Activated CD8-positive, alpha-beta memory T cell treated with anti-CD3 and anti-CD28 coated beads for 4 hours (primary cell): ENCODE measurements around the gene SRPRB.

ENCODE experiments used
- DNase-seq, 2 donors: peaks; one replicate each; pipeline ENCODE4 v3.0.0-alpha.2; 2020; ENCODE audit warnings: low read depth in 2 of 2

SRPRB gene

DNA sequence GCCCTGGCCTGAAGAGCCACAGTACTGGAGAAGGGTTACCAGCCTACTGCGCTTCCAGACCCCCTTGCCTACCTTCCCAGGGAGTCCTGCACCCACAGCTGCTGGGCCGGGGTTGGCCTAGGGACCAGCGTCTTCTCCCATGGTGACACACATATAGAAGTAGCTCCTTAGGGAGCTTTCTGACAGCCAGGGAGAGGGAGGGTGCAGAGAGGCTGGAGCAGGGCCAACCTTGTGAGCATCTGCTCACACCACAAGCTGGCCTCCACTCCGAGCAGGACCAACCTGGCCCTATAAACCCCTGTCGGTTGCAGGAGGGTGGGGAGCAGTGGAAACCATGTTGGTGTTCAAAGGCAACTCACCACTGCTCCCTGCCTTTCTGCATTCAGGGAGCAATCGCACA, 35.2 kb downstream of the SRPRB start:
- DNase-seq, result no peak

DNA sequence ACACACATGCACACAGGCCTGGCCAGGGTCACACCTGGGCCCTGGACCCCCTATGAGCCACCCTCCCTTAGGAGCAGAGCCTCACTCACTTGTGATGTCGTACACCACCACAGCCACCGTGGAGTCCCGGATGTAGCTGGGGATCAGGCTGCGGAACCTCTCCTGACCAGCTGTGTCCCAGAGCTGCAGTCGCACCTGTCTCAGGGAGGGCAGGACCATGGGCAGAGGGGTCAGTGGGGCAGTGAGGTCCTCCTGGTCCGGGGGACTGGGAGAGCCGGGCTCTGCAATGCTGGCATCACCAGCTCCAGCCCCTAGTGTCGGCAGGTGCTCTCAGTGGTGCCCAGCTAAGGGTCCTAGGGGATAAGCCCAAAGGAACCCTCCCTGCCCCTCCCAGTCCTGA, 35.6 kb downstream of the SRPRB start:
- DNase-seq, result no peak

DNA sequence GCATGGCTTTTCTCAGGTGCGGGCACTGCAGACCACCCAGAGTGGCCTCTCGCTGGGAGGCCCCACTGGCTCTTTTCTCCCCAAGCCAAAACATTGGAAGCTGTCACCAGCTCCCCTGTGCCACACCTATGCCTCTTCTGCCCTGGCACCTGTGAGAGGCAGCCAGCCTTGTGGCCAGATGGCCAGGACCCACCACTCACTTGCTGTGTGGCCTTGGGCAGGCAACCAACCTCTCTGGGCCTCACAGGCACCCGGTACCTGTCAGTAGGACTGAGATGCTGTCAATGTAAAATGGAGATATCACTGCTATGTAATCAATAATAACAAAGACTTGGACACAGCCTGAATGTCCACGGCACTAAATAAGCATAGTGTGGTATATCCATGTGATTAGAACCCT, 36.5 kb downstream of the SRPRB start:
- no peak for DNase-seq

DNA sequence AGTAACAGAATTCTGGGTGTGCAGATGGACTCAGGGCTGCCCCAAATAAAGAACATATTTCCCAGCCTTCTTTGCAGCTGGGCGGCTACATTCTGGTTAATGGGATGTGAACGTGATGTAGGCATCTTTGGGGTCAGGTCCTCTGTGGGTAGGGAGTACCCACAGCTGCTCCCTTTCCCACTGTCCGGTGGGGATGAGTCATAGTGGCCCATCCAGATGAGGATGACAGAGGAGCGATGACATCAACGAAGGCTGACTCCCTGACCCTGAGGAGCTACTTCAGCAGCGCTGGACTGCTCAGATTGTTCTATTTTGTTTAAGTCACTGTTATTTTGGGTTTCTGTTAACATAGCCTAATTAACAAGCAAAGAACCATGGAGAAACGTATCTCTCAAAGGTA, 38.0 kb downstream of the SRPRB start:
- DNase-seq, result no peak

DNA sequence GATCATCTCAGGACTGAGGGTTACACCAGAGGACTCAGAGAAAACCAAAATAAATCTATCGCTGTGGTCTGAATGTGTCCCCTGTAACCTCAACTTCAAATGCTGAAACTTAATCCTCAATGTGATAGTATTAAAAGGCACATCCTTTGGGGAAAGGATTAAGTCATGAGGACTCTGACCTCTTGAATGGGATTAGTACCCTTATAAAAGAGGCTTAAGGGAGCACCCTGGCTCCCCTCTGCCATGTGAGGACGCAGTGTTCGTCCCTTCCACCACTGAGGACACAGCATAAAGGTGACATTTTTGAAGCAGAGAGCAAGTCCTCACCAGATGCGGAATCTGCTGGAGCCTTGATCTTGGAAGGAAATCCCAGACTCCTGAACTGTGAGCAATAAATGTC, 39.5 kb downstream of the SRPRB start:
- DNase-seq, result no peak

DNA sequence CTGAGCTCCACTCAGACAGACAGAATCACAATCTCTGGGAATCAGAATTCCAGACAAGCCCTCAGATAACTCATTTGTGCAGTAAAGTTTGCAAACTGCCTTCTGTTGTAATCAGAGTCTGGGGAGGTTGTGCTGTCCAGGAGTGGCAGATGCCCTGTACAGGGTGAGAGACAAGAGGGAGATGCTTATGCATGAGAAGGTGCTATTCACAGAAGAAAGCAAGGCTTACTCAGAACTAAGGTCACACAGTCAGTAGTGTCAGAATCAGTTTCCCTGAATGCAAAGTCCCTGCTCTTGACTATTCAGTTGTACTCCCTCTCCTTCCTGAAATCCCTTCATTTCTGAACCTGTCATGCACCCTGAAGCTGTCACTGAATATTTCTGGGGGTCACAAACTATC, 43.7 kb downstream of the SRPRB start:
- no peak for DNase-seq

DNA sequence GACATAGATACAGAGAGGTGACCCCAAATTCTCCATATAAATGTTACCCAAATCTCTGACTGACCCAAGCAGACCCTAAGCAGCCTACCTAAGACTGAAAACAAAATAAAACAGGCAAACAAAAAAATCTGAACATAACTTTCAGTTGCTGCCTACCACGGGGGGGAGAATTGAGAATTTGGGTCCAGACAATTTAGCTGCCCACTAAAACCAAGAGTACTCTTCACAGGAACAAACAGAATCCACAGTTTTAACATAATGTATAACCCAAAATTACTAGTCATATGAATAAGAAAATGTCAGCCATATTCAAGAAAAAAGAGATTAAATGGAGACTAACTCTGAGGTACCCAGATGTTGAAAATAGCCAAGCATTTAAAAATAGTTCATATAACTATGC, 44.4 kb downstream of the SRPRB start:
- DNase-seq, result no peak

DNA sequence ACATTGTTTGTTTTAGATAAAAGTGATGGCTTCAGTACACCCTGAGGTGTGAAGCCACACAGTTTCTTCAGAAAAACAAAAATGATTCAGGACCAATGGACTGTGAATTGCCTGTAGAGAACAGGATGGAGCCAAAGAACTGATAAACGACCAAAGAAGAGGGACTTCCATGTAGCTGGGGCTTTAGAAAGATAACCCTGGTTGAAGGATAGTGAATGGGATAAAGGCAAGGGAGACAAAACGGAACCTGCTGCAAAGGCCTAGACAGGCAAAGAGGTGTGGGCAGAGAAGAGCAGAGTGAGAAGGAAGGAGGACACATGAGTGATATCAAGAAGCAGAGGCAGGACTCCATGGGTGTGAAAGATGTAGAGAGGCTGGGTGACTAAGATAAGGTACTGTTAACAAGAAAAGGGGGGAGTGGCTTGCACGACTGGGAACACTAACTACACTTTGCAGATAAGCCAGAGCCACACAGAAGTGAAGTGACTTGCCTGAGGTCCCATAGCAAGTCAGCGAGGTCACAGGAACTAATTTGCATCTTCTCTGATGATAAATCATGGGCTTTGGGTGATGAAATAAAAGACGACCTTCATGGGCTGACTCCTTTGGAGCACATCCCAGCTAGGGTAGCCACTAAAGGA, 45.8 kb downstream of the SRPRB start:
- DNase-seq, result no peak

DNA sequence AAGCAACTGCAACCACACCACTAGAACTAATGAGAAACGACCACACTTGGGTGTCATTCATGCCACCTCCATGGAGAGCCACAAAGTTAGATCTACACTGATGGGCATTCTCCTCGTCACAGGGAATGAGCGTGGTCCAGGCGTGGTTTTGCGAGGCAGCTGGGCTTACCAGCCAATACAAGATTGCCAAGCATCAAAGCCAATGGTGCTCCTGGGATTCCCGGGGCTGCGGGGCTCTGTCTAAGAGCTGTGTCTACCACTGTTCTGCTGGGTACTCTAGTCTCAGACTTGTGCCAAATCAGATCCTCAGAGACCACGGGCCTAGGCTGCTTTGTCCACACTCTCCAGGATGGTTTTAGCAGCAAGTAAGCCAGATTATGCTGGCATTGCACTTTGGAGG, 46.3 kb downstream of the SRPRB start:
- DNase-seq, result no peak

DNA sequence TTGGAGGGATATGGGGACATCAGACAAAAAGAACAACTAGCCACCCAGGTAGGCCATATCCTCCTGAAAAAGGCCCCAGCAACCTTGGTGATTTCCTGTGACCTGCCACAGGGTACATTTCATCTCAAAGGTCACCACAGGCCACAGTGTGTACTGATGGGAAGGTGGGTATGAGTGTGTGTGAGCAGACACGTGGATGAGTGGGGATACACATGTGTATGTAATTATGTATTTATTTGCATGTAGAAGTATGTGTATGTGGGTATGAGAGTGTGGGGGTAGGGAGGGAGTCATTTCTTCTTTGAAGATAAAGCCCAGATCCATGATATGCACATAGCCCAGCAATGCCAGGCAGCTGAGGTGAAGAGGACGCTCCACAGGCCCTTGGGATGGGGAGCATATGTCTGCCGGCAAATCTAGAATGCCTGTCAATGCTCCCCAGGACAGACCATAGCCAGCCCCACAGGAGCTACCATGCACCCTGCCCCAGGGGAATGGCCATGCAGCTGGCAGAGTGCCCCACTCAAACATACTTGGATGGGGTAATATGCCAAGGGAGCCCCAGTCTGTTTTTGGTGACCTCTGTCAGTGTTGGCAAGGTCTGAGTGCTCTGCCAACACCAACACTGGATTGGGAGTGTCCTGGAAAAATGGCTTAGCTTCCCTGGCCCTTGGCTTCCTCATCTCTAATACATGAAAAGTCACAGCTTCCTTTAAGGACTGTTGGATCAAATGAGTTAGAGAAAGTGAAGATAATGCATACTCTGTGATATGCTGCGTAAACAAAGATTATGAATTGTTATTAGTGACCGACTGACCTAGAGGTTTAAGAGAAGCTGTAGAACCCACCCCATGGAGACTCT, 47.7 kb downstream of the SRPRB start:
- no peak for DNase-seq

DNA sequence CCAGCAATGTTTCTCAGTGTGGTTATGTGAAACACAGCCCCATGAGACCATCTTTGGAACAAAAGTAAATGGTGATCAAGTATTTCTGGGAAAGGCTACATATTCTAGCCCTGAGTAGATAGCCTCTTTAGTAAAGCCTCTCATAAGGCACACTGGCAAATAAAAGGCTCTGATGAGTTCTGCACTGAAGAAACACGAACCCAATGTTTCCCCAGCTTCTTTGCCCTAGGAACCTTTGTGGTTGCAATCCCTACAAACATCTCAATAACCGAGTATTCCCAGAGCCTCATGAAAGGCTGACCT, 48.3 kb downstream of the SRPRB start:
- DNase-seq, result no peak

DNA sequence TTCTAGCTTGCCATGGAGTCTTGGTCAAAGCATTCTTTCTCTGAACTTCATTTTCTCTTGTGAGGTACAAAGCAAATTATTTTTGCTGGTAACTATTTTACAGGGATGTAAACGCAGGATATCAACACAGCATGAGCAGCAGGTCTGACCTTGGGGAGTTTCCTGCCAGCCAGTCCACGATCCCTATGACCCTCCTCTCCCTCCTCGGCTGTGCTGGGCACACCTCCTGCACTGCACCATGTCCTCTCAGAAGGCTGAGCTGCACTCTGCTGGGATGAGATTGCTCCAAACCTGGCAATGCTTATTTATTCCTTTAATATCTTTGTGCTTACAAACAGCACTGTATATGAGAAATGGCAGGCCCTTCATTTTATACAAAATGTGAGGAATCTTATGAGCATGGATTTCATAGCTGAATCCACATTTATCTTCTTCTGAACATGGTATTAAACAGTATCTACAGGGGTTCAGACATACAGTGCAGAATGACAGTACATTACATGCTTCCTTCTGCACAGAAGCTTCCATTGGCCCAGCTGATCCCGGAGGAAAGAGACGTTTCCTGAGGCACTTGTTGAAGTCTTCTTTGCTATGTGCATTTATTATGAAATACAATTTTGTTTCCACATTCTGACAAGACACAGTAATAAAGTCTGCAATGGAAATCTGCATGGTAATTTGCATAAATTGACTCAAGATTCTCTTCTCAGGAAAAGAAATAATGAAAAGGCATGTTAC, 48.8 kb downstream of the SRPRB start:
- DNase-seq, result no peak

DNA sequence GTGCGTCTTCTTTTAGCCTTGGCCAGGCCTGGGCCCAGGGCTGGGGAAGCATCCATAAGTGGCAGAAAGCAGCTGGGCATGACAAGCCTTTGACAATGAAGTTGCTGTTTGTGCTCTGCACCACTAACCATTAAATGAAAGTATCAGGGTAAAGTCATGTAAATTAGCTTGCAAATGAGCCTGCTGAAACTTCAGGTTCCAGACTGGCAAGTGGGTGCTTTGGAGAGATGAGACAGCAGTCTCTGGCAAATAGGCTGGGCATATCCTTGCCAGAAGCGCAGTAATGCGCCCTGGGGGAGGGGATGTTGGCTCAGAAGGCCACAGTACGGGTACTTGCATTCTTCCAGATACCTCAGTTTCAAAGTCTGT, 49.4 kb downstream of the SRPRB start:
- DNase-seq, result no peak

DNA sequence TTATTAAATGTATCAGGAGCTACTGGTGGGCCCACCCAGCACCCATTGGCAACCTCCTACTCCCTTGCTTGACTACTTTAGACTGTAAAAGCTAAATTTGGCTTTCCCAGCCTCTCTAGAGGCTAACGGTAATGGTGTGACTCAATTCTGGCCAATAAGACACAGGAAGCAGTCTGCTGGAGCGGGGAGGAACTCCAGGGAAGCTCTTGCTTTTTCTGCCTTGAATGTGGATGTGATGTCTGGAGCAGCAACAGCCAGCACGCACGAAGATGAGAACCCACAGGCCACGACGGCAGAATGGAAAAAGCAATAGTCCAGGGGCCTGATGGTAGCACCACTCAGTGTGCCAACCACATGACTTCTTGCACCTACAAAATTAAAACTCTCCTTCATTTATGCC, 50.2 kb downstream of the SRPRB start:
- no peak for DNase-seq

DNA sequence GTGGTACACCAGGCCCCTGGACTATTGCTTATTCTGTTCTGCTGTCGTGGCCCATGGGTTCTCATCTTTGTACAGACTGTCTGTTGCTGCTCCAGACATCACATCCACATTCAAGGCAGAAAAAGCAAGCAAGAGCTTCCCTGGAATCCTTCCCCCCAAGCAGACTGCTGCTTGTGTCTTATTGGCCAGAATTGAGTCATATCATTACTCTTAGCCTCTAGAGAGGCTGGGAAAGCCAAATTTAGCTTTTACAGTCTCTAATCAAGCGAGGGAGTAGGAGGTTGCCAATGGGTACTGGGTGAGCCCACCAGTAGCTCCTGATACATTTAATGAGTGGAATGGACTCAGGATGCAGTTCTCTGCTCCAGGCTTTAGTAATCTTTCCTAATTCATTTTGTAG, 50.7 kb downstream of the SRPRB start:
- no peak for DNase-seq

DNA sequence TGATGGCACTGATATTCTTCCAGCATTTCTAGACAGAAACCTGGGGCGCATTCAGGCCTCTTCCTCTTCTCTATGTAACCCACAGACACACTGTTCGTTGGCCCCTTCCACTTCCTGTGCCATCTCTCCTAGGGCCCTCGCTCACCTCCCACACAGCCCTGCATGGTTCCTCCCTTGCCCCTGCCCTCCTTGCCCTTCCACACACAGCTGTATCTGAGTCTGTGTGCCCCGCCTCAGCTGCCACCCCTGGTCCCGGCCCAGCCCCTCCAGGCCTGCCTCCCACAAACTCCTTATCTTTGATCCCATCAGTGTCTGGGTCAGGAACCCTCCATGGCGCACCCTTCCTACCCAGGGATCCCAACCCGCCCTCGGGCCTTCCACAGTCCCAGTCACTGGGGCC, 52.2 kb downstream of the SRPRB start:
- no peak for DNase-seq

DNA sequence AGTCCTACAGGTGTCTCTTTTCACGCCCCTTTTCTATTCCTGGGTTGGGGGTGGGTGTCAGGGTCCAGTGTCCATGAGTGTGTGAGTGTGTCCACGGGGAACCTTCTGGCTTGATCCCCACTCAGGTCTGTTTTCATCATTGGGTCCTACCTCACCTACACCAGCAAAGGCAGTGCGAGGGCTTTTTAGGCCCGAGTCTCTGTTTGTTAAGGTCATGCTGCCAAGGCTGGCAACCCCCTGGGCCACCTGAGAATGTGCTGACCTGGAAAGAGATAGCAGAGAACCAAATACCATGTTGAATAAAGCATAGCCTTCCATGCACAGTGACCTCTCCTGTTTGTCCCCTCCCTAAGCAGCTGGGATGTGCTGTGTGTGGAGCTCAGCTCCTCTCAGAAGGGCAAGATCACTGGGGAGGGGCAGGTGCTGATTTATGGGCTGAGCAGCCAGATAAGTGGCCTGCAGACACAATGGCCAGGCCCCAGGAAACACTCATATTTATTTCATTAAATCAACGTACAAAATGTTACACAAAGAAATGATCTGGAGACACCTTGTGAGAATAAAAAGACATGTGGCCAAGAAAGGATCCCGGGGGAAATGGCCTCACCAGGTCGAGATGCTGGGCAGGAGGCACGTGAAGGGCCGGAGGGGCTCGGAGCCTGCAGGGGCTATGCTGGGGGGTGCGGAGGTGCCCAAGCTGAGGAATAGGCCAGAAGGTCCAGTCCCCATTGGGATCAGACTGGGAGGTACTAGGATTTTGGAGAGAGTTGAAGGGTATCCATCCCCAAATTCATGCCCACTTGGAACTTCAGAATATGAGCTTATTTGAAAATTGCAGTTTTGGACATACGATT, 54.0 kb downstream of the SRPRB start:
- no peak for DNase-seq

DNA sequence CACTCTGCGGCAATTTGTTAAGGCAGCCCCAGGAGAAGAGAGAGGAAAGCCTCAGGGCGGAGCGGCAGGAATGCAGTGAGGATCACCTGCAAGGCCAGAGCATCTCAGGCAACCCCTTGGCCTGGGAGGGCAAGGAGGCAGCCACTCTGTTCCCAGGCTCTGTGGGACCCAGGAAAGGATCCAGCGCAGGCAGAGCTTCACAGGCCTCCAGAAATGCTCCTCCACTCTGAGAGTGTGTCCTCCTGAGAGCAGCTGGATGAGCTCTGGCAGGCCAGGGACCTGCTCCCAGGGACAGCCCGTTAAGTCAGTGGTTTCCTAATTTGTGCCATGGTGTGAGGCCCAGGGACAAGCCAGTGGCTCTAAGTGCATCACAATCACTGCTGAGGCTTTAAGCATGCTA, 54.9 kb downstream of the SRPRB start:
- no peak for DNase-seq

DNA sequence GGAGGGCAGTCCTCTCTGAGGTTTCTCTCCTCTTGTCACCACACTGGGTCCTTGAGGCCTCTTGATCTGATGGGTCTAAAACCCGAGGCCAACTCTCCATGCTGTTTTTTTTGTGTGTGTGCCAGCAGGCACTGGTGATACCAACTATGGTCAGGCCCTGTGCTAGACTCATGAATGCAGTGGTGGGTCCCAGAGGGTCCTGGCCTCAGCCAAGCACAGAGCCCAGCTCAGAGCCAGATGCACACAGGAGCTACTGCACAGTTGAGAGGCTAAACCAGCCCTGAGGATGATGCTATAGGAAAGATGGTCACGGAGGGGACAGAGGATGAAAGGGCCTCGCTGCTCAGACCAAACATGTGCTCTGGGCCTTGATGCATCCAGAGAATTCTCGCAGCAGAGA, 56.5 kb downstream of the SRPRB start:
- no peak for DNase-seq

DNA sequence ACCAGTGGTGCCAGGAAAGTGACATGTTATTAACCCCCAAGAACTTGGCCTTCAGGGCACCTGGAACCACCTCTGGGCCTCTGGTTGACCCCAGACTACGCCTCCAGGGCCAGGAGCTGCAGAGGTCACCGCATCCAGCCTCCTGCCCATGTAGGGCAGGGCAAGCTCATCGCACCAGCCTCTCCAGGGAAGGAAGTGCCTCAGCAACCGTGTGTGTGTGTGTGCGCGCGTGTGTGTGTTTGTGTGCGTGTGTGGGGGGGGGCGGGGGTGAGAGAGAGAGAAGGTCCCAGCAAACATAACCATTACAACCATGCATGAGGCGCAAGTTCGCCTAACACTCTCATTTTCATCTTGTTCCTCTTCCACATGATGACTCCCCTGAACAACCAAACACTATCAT, 58.3 kb downstream of the SRPRB start:
- no peak for DNase-seq

DNA sequence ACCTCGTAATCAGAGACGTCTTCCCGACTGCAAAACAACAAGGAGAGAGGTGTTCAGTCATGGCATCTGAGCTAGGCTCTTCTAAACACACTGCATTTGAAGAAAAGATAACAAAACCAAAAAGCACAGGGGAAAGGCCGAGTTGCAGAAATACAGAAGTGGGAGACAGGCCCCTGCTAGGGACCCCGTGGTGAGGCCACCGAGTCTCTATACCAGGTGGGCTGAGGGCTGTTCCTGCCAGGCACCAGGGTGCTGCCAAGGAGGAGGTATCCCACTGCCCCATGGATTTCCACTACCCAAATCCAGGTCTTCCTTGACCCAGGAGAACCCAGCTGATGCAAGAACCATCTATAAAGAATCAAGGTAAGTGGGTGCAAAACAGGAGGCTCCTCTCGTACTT, 59.0 kb downstream of the SRPRB start:
- no peak for DNase-seq

DNA sequence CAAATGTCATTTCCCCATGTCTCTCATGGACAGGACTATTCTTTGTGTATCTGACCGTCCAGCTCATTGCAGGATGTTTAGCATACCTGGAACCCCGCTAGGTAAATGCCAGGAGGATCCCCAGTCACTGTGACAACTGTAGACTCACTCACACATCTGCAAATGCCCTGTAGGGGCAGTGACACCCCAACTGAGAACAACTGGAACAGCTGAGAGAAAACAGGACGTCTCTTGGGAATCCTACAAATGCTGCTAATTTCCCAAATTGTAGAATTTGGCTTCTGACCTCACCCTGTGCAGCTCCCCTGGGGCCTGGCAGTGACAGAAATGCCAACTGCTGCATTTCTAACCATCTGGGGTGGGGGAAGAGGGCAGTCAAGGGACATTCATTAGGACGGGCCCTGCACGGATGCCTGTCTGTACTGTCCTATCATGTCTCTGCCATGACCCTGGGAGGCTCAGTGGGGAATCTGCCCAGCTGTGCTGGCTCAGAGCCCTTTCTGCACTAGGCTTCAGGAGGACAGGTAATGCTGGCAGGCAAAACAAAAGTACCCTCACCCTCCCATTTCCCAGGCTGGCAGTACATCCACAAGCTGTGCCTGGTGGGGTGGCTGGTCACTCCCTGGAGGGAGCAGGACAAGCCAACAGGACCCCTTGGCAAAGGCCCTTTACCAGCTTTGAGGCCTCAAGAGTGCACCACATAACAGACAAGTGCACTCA, 59.7 kb downstream of the SRPRB start:
- no peak for DNase-seq
